CD4-positive, alpha-beta T cell treated with Interleukin-15 for 1 hour (primary cell): ENCODE results near the gene CTXN3.

ENCODE experiments used
- DNase-seq: peaks from one replicate; pipeline ENCODE4 v3.0.0-alpha.2; 2020

CTXN3 gene

GRCh38 chr5:127700237-127700766 is 51.4 kb downstream of the CTXN3 start:
- no peak for DNase-seq

GRCh38 chr5:127702434-127702833 is 53.6 kb downstream of the CTXN3 start:
- DNase-seq, result no peak

- no peak for DNase-seq
Measured at GRCh38 chr5:127702926-127703561, 54.2 kb downstream of the CTXN3 start, which contains the start of gene CCDC192. TSS of gene CCDC192 (plus strand) at chr5:127703391. CDS start at chr5:127703446, 55 bp downstream.

GRCh38 chr5:127705120-127705892 is 56.4 kb downstream of the CTXN3 start:
- DNase-seq, result no peak

GRCh38 chr5:127706691-127707090 is 57.8 kb downstream of the CTXN3 start:
- DNase-seq, result no peak

GRCh38 chr5:127707209-127707608 is 58.3 kb downstream of the CTXN3 start:
- no peak for DNase-seq
